Stomach (tissue), 9 donors: ENCODE measurements around the gene PRSS2. TPM values are rescaled to one million over a fixed set of nuclear protein-coding genes. Genes with fewer than 3 reads are reported as not detected.
"Not testable (repeated sequence)": the region's sequence is repeated elsewhere in the genome, so short reads cannot be mapped to it uniquely, and the experiment has no call there.

Source experiments
- DNase-seq, 2 donors: peaks; one replicate each; pipeline versions ENCODE4 v3.0.0 to v3.0.0-alpha.2; 2013 to 2019
- H3K27ac ChIP-seq, 5 donors: fragments of 200-600 bp in 4 of 5; sonication (generic) in 4 of 5; one replicate each; pipeline ENCODE4 v1.5.1; 2013 to 2019; ENCODE audit warnings: mild to moderate bottlenecking in 1 of 5, moderate library complexity in 1 of 5
- H3K27me3 ChIP-seq, 3 donors: fragments of 200-600 bp; sonication (generic); one replicate each; pipeline ENCODE4 v1.5.1; 2017 to 2019; ENCODE audit warnings: mixed run types in 1 of 3
- H3K36me3 ChIP-seq, 4 donors: fragments of 200-600 bp; sonication (generic); 1 replicate in 3 of 4; 2 replicates in 1 of 4; pipeline ENCODE4 v1.5.1; 2016 to 2019
- H3K4me1 ChIP-seq, 4 donors: fragments of 200-600 bp; sonication (generic); one replicate each; pipeline ENCODE4 v1.5.1; 2016 to 2019
- H3K4me3 ChIP-seq, 4 donors: fragments of 200-600 bp; sonication (generic) in 3 of 4; one replicate each; pipeline ENCODE4 v1.5.1; 2016 to 2019; ENCODE audit warnings: mild to moderate bottlenecking in 1 of 4
- H3K9me3 ChIP-seq, 4 donors: fragments of 200-600 bp; sonication (generic); one replicate each; pipeline ENCODE4 v1.5.1; 2016 to 2019
- EP300 ChIP-seq: sonication (generic); formaldehyde crosslinking; IDR thresholded peaks from one replicate; pipeline ENCODE4 v1.6.1; 2017; ENCODE audit warnings: antibody characterized with exemption
- POLR2A ChIP-seq, 4 donors: fragments of 450-650 bp; IDR thresholded peaks; one replicate each; pipeline ENCODE4 v1.6.1; 2016; ENCODE audit warnings: antibody characterized with exemption in 4 of 4, control low read depth in 2 of 4, mild to moderate bottlenecking in 1 of 4, moderate library complexity in 1 of 4
- POLR2AphosphoS5 ChIP-seq, 3 donors: sonication (generic); formaldehyde crosslinking; IDR thresholded peaks; one replicate each; pipeline ENCODE4 v1.6.1; 2016; ENCODE audit warnings: antibody characterized with exemption in 3 of 3
- WGBS, 5 donors: extraction: QIAGEN DNeasy Blood & Tissue Kit in 3 of 5; methylation state at CpG; one replicate each; pipeline versions ENCODE4 v1.1.5 to v1.1.7; 2013 to 2018; 5-methylcytosine and 5-hydroxymethylcytosine counted together
- intact Hi-C: fragments of 100-400 bp; cut with DNase I; formaldehyde crosslinking; loops from one replicate; pipeline ENCODE4 v1.15.1; 2023; ENCODE audit warnings: low total_unique reads
- polyA plus RNA-seq, 3 donors: library from polyadenylated mRNA; stranded (reverse); fragments of 200-250 nt; gene quantifications; one replicate each; pipeline ENCODE4 v1.2.3, GENCODE V29; 2013
- total RNA-seq, 5 donors: library from RNA; depleted of rRNA; stranded (reverse); fragments of >200 nt; gene quantifications; one replicate each; pipeline versions ENCODE4 v1.1.0 to v1.2.3, GENCODE V29; 2014 to 2016
- TF ChIP-seq, protein P1 (sequence below), 7 experiments: fragments of 450-650 bp in 4 of 7; fragments of 200-600 bp in 3 of 7; sonication (generic) in 3 of 7; IDR thresholded peaks; one replicate each; pipeline ENCODE4 v1.5.1; 2016 to 2019; ENCODE audit warnings: antibody characterized with exemption in 7 of 7, control low read depth in 2 of 7, mild to moderate bottlenecking in 1 of 7
- donor health status: healthy with polysubstance abuse.
- donor health status: Bipolar disorder and iron deficiency.
- donor health status: healthy.

The PRSS2 gene
- total and polyA plus RNA-seq, 8 donors: 1.3 to 86.1 (median 59.1) TPM; not detected in 3

DNA sequence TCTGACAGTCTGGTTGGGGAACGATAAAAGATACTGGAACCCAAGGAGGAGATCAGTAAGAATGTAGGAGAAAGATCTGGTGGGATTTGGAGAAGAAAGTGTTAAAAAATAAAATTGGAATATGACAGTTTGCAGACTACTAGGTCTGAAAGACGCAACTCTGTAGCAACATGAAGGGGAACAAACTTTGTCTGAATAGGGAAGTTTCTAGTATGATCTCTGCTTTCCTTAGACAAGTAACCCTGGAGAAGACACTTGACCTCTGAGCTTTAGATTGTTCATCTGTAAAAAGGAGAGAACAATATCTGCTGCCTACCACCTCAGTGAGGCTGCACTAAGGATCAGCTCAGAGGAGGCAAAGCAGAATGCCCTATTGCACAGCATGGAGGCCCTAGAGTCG is 24.5 kb upstream of the PRSS2 start:
- intact Hi-C loops: no loop called here
- no peaks in the 10 kb centered on the region for H3K4me1 ChIP-seq
- TF ChIP-seq POLR2A (IDR thresholded peaks at IDR 0.05) (no peak), EP300 (no peak), POLR2AphosphoS5 (IDR thresholded peaks at IDR 0.05) (no peak)
- TF ChIP-seq, protein P1, sequence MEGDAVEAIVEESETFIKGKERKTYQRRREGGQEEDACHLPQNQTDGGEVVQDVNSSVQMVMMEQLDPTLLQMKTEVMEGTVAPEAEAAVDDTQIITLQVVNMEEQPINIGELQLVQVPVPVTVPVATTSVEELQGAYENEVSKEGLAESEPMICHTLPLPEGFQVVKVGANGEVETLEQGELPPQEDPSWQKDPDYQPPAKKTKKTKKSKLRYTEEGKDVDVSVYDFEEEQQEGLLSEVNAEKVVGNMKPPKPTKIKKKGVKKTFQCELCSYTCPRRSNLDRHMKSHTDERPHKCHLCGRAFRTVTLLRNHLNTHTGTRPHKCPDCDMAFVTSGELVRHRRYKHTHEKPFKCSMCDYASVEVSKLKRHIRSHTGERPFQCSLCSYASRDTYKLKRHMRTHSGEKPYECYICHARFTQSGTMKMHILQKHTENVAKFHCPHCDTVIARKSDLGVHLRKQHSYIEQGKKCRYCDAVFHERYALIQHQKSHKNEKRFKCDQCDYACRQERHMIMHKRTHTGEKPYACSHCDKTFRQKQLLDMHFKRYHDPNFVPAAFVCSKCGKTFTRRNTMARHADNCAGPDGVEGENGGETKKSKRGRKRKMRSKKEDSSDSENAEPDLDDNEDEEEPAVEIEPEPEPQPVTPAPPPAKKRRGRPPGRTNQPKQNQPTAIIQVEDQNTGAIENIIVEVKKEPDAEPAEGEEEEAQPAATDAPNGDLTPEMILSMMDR (IDR thresholded peaks at IDR 0.05): no peak
- H3K27me3 ChIP-seq: no peaks in the 10 kb centered on the region
- no peak overlapping the region for H3K27ac ChIP-seq
- DNase-seq: no peak
- no peaks in the 10 kb centered on the region for H3K9me3 ChIP-seq
- H3K36me3 ChIP-seq: no peaks in the 10 kb centered on the region
- 62 to 85% (median 78%) methylated on average over 3 of the region's 3 CpGs for WGBS, 5 donors
- H3K4me3 ChIP-seq: no peak overlapping the region

- H3K4me1 ChIP-seq, H3K27me3 ChIP-seq, DNase-seq, H3K4me3 ChIP-seq, H3K9me3 ChIP-seq, H3K27ac ChIP-seq, H3K36me3 ChIP-seq, intact Hi-C loops: not testable (repeated sequence)
- WGBS, 5 donors: 89 to 93% (median 90%) methylated on average over 2 of the region's 2 CpGs
Observed at GRCh38 chr7:142748410-142748809, 22.4 kb upstream of the PRSS2 start.

- Histone ChIP-seq H3K4me3 (no peak within 1 kb of the TSS), H3K9me3 (no peaks in the 10 kb centered on the region), H3K36me3 (no peaks in the 10 kb centered on the region), H3K4me1 (no peaks in the 10 kb centered on the region), H3K27ac (no peak within 1 kb of the TSS), H3K27me3 (no peaks in the 10 kb centered on the region)
- DNase-seq: peak; percentile 25 to 33
- TF ChIP-seq POLR2A (IDR thresholded peaks at IDR 0.05) (no peak), EP300 (no peak), POLR2AphosphoS5 (IDR thresholded peaks at IDR 0.05) (no peak)
- TF ChIP-seq, protein P1 (IDR thresholded peaks at IDR 0.05): no peak
- 43 to 66% (median 57%) methylated on average over 11 of the region's 11 CpGs for WGBS, 5 donors
- intact Hi-C loops: no loop called here
Observed at GRCh38 chr7:142749218-142749993, 21.4 kb upstream of the PRSS2 start, which contains the start of gene PRSS1. PRSS1 (plus strand) TSS chr7:142749472; CDS start chr7:142749485, 13 bp downstream.

DNA sequence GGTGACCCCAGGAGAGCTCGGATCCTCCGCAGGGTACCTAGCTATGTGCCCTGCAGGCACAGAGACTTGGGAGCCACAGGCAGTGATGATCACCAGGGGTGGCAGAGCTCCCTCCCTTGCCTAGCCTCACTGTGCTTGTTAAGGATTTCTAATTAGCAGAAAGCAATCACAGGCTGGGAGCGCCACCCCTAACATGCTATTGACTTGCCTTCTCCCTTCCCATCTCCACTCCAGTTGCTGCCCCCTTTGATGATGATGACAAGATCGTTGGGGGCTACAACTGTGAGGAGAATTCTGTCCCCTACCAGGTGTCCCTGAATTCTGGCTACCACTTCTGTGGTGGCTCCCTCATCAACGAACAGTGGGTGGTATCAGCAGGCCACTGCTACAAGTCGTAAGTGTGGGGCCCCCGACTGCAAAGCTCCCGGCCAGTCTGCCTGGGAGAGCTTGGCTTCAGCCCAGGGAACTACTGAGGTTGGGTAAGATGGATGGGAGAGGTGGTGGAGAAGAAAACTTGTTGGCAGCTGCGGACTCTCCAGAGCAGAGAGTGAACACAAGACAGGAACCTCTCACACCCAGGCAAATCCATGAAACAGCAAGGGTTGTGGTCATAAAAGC is 20.3 kb upstream of the PRSS2 start:
- H3K4me1 ChIP-seq: no peaks in the 10 kb centered on the region

DNA sequence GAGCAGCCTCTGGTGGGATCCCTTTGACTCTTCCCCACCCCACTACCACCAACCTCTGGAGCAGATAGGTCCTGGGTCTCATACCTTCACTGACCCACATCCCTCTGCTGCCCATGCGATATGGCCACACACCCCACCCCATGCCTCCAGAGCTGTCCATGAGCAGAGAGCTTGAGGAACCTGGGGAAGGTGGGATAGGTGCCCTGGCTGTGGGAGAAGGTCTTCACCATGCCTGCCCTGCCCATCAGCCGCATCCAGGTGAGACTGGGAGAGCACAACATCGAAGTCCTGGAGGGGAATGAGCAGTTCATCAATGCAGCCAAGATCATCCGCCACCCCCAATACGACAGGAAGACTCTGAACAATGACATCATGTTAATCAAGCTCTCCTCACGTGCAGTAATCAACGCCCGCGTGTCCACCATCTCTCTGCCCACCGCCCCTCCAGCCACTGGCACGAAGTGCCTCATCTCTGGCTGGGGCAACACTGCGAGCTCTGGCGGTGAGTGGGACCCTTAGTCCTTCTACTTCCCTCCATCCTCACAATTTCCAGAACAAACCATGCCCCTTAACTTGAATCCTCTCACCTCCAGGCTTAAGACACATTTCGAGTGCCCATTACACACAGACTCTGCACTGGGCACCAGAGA is 19.1 kb upstream of the PRSS2 start:
- intact Hi-C loops, H3K9me3 ChIP-seq, H3K27ac ChIP-seq, H3K4me1 ChIP-seq, H3K36me3 ChIP-seq, DNase-seq, H3K27me3 ChIP-seq, H3K4me3 ChIP-seq: not testable (repeated sequence)
- 86 to 92% (median 91%) methylated on average over 13 to 14 of the region's 14 CpGs for WGBS, 5 donors

More for the DNA sequence above, 20.3 kb upstream of the PRSS2 start:
- intact Hi-C loops: no loop called here
- Histone ChIP-seq H3K27ac (no peak overlapping the region), H3K27me3 (no peaks in the 10 kb centered on the region), H3K36me3 (no peaks in the 10 kb centered on the region), H3K4me3 (no peak overlapping the region), H3K9me3 (no peaks in the 10 kb centered on the region)
- WGBS, 5 donors: 58 to 81% (median 73%) methylated on average over 9 of the region's 9 CpGs
- no peak for TF ChIP-seq EP300
- DNase-seq: no peak
